Naive thymus-derived CD4-positive, alpha-beta T cell (primary cell): ENCODE data around the gene DHX32. TPM values are rescaled to one million over a fixed set of nuclear protein-coding genes. Genes with fewer than 3 reads are reported as not detected.
"Not testable (repeated sequence)": the region's sequence is repeated elsewhere in the genome, so short reads cannot be mapped to it uniquely, and the experiment has no call there.

Source experiments
- ATAC-seq: fragments of 150-1000 bp; cut with Tn5 transposase; 2 replicates; pipeline ENCODE4 v1.10.0; 2021; ENCODE audit warnings: mild to moderate bottlenecking, moderate library complexity
- CTCF ChIA-PET: fragments of 350-600 bp; sonication (Branson Sonifier 250); formaldehyde crosslinking; loops from one replicate; lab custom pipeline; 2021; ENCODE audit warnings: antibody characterized with exemption; lab: Charles Lee
- POLR2A ChIA-PET: fragments of 350-600 bp; sonication (Branson Sonifier 250); formaldehyde crosslinking; loops from one replicate; lab custom pipeline; 2021; ENCODE audit warnings: antibody characterized with exemption, inconsistent platforms; lab: Charles Lee
- DNase-seq, 9 donors: peaks; one replicate each; pipeline versions ENCODE4 v3.0.0 to v3.0.0-alpha.2; 2020 to 2022; ENCODE audit warnings: mixed read lengths in 1 of 9
- H3K27ac ChIP-seq: one replicate; pipeline ENCODE4 v1.7.0; 2013; ENCODE audit warnings: mild to moderate bottlenecking, low read depth, low read length, moderate library complexity
- H3K27me3 ChIP-seq, 2 donors: one replicate each; pipeline ENCODE4 v1.7.0; 2013; ENCODE audit warnings: low read length in 2 of 2, mild to moderate bottlenecking in 2 of 2, moderate library complexity in 2 of 2; ENCODE audit not compliant: control insufficient read depth in 2 of 2, insufficient read depth in 2 of 2
- H3K36me3 ChIP-seq, 3 experiments: 1 replicate in 2 of 3; 2 replicates in 1 of 3; pipeline ENCODE4 v1.7.0; 2013; ENCODE audit warnings: low read length in 3 of 3, mild to moderate bottlenecking in 3 of 3, moderate library complexity in 1 of 3; ENCODE audit not compliant: insufficient read depth in 3 of 3, control insufficient read depth in 2 of 3
- H3K4me1 ChIP-seq, 2 donors: one replicate each; pipeline ENCODE4 v1.7.0; 2013; ENCODE audit warnings: low read length in 2 of 2, mild to moderate bottlenecking in 2 of 2, moderate library complexity in 1 of 2; ENCODE audit not compliant: control insufficient read depth in 2 of 2, insufficient read depth in 2 of 2
- H3K4me3 ChIP-seq: 2 replicates; pipeline ENCODE4 v1.7.0; 2013; ENCODE audit warnings: mild to moderate bottlenecking, low read length
- H3K9me3 ChIP-seq, 3 experiments: 1 replicate in 2 of 3; 2 replicates in 1 of 3; pipeline ENCODE4 v1.7.0; 2013; ENCODE audit warnings: low read length in 3 of 3; ENCODE audit not compliant: control insufficient read depth in 2 of 3
- H3K27ac Mint-ChIP-seq, 9 donors: one replicate each; pipeline ENCODE4 v1.8.0; 2020 to 2022; ENCODE audit warnings: mixed read lengths in 9 of 9, mild to moderate bottlenecking in 8 of 9, moderate library complexity in 5 of 9, inconsistent platforms in 2 of 9
- H3K27me3 Mint-ChIP-seq, 5 donors: one replicate each; pipeline ENCODE4 v1.8.0; 2021 to 2022; ENCODE audit warnings: mixed read lengths in 5 of 5, mild to moderate bottlenecking in 1 of 5
- H3K36me3 Mint-ChIP-seq, 5 donors: one replicate each; pipeline ENCODE4 v1.8.0; 2020 to 2022; ENCODE audit warnings: mixed read lengths in 5 of 5, mild to moderate bottlenecking in 3 of 5, inconsistent platforms in 1 of 5
- H3K4me1 Mint-ChIP-seq, 7 donors: one replicate each; pipeline ENCODE4 v1.8.0; 2020 to 2022; ENCODE audit warnings: mixed read lengths in 7 of 7, mild to moderate bottlenecking in 3 of 7, inconsistent platforms in 1 of 7
- H3K4me3 Mint-ChIP-seq, 10 donors: one replicate each; pipeline ENCODE4 v1.8.0; 2020 to 2022; ENCODE audit warnings: mild to moderate bottlenecking in 10 of 10, mixed read lengths in 10 of 10, moderate library complexity in 6 of 10, inconsistent platforms in 2 of 10
- H3K9me3 Mint-ChIP-seq, 11 donors: one replicate each; pipeline ENCODE4 v1.8.0; 2020 to 2022; ENCODE audit warnings: mixed read lengths in 11 of 11, mild to moderate bottlenecking in 4 of 11, inconsistent platforms in 1 of 11, moderate library complexity in 1 of 11
- intact Hi-C, 2 donors: fragments of 100-400 bp; cut with micrococcal nuclease; formaldehyde crosslinking; loops; one replicate each; pipeline ENCODE4 v1.15.1; 2023
- polyA plus RNA-seq, 2 donors: library from polyadenylated mRNA; unstranded; fragments of 300-500 nt; fragmentation: Illumina TruSeq; gene quantifications; one replicate each; pipeline ENCODE4 v1.2.3, GENCODE V29; 2021
- total RNA-seq, 6 experiments: library from RNA in 5 of 6; stranded (reverse) in 5 of 6; gene quantifications; 1 replicate in 5 of 6; 2 replicates in 1 of 6; pipeline ENCODE4 v1.2.3 and lab custom pipeline; 2021 to 2026

The DHX32 gene
- total and polyA plus RNA-seq, 7 experiments from 2014 or later: 9.3 to 13.5 (median 11.3) TPM

DNA sequence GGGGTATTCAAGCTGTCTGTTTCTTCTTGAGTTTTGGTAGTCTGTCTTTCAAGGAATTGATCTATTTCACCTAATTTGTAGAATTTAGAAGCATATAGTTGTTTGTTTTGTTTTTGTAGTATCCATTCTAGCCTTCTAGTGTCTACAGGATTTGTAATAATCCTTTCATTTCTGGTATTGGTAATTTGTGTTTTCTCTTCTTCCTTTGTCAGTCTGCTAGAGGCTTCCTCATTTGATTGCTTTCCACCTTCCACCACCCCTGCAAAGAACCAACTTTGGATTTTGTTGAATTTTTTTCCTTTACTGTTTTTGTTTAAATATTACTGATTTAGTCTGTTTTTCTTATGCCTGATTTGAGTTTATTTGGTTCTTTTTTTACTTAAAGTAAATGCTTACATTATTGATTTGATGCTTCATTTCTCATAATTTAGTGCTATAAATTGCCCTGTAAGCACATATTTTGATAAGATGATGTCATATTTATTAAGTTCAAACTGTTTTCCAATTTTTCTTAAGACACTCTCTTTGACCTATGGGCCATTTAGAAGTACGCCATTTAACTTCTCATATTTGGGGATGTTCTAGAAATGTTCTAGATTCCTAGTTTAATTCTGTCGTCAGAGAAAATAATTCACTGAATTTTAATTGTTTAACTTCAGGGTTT lies 40.7 kb upstream of the DHX32 start:
- ATAC-seq, H3K4me3 Mint-ChIP-seq, H3K27me3 Mint-ChIP-seq, H3K27ac ChIP-seq, H3K9me3 ChIP-seq, H3K36me3 Mint-ChIP-seq, CTCF ChIA-PET, POLR2A ChIA-PET, H3K4me3 ChIP-seq, DNase-seq, H3K4me1 Mint-ChIP-seq, H3K4me1 ChIP-seq, H3K27ac Mint-ChIP-seq, intact Hi-C loops, H3K27me3 ChIP-seq, H3K36me3 ChIP-seq, H3K9me3 Mint-ChIP-seq: not testable (repeated sequence)

DNA sequence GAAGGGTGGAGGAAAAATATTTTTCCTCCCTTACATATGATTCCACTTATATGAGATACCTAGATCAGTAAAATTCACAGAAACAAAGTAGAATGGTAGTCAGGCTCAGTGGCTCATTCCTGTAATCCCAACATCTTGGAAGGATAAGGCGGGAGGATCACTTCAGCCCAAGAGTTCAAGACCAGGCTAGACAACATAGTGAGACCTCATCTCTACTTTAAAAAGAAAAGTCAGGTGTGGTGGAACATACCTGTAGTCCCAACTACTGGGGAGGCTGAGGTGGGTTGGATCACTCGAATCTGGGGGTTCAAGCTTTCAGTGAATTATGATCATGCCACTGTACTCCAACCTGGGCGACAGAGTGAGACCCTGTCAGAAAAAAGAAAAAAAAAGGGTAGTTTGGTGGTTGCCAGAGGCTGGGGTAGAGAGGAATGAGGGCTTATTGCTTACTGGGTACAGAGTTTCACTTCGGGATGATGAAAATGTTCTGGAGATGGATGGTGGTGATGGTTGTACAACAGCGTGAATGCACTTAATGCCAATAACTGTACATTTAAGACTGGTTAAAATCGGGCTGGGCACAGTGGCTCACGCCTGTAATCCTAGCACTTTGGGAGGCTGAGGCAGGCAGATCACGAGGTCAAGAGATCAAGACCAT lies 36.7 kb upstream of the DHX32 start:
- POLR2A ChIA-PET, H3K27ac ChIP-seq, H3K27ac Mint-ChIP-seq, H3K36me3 ChIP-seq, CTCF ChIA-PET, H3K4me1 Mint-ChIP-seq, H3K9me3 Mint-ChIP-seq, H3K27me3 ChIP-seq, H3K4me3 Mint-ChIP-seq, H3K4me1 ChIP-seq, intact Hi-C loops, H3K4me3 ChIP-seq, H3K9me3 ChIP-seq, ATAC-seq, H3K36me3 Mint-ChIP-seq, DNase-seq: not testable (repeated sequence)
- H3K27me3 Mint-ChIP-seq: peaks cover 0 to 11% (median 2%) of the 10 kb centered on the region in 5 donors

DNA sequence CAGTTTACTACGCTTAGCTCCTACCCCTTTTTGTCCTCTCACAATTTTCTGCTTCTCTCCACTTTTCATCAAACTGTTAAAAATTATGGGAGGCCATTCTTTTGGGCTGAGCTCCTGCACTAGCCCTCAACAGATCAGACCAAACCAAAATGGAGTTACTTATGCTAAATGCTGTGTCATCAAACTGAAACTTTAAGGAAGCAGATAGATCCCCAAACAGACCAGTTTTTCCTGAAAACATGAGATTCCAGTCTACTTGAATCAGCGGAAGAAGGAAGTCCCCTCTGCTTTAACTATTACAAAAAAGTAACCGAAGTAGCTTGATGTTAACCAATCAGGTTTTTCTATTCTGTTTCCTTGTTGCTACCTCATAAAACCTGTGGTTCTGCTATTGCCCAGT lies 35.9 kb upstream of the DHX32 start:
- ATAC-seq (no peak), DNase-seq (no peak)
- no peak overlapping the region for H3K4me3 ChIP-seq
- no peaks in the 10 kb centered on the region for H3K4me1 Mint-ChIP-seq
- intact Hi-C loops: no loop called here
- peaks cover 0 to 6% (median 2%) of the 10 kb centered on the region in 11 donors for H3K9me3 Mint-ChIP-seq
- no peak overlapping the region for H3K4me3 Mint-ChIP-seq
- H3K4me1 ChIP-seq: no peaks in the 10 kb centered on the region
- H3K27ac Mint-ChIP-seq: no peak overlapping the region
- POLR2A ChIA-PET: no interaction called here
- H3K27me3 ChIP-seq: no peaks in the 10 kb centered on the region
- no peaks in the 10 kb centered on the region for H3K36me3 Mint-ChIP-seq
- no peaks in the 10 kb centered on the region for H3K36me3 ChIP-seq
- H3K9me3 ChIP-seq: no peaks in the 10 kb centered on the region
- peaks cover 0 to 11% (median 2%) of the 10 kb centered on the region in 5 donors for H3K27me3 Mint-ChIP-seq
- no peak overlapping the region for H3K27ac ChIP-seq
- CTCF ChIA-PET: no interaction called here

DNA sequence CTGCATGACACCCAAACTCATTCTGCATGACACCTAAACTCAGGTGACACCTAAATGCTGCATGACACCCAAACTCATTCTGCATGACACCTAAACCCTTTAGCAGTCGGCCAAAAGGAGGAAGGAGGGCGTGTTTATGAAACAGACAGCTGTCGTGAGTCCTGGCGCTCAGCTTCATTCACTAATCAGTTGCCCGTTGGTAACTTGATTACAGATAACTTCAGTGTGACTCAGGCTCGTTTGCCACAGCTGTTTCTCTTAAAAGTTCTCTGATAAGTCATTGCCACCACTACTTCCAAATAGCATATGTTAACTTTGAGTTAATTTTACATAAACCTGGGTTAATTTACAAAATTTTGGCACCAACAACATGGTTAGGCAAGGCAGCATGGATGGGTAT lies 32.2 kb upstream of the DHX32 start:
- H3K4me3 ChIP-seq, POLR2A ChIA-PET, H3K9me3 ChIP-seq, H3K27me3 ChIP-seq, H3K4me3 Mint-ChIP-seq, H3K9me3 Mint-ChIP-seq, H3K4me1 Mint-ChIP-seq, DNase-seq, H3K36me3 ChIP-seq, intact Hi-C loops, H3K27ac Mint-ChIP-seq, CTCF ChIA-PET, H3K4me1 ChIP-seq, H3K27ac ChIP-seq, H3K36me3 Mint-ChIP-seq, ATAC-seq: not testable (repeated sequence)
- peaks cover 0 to 11% (median 0%) of the 10 kb centered on the region in 5 donors for H3K27me3 Mint-ChIP-seq

DNA sequence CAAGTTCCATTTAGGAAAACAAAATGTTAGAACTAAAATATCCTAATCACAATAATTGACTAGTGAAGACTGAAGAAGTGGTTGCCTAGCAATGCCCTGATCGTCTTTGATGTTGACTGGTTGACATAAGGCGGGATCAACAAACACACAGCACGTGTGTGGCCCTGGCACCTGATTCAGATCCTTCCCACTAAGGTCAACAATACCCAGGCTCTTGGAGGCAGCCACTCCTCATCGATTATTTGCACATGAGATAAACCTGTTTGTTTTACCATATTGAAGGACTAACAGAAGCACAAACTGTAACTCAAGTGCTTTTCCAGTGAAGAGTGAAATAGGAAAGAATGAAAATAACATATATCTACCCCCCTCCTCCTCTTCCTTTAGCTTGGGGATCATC lies 30.9 kb upstream of the DHX32 start:
- H3K27ac Mint-ChIP-seq: peak overlapping the region in 1 of 9 donors; percentile 48
- Histone ChIP-seq H3K9me3 (no peaks in the 10 kb centered on the region), H3K36me3 (no peaks in the 10 kb centered on the region), H3K27me3 (no peaks in the 10 kb centered on the region), H3K4me3 (no peak overlapping the region), H3K4me1 (no peaks in the 10 kb centered on the region), H3K27ac (no peak overlapping the region)
- H3K9me3 Mint-ChIP-seq: peaks cover 0 to 3% (median 0%) of the 10 kb centered on the region in 11 donors
- H3K36me3 Mint-ChIP-seq: no peaks in the 10 kb centered on the region
- no peak for DNase-seq
- POLR2A ChIA-PET: no interaction called here
- CTCF ChIA-PET: no interaction called here
- no peak overlapping the region for H3K4me3 Mint-ChIP-seq
- intact Hi-C loops: no loop called here
- ATAC-seq: no peak
- H3K4me1 Mint-ChIP-seq: no peaks in the 10 kb centered on the region
- H3K27me3 Mint-ChIP-seq: peaks cover 0 to 10% (median 4%) of the 10 kb centered on the region in 5 donors

DNA sequence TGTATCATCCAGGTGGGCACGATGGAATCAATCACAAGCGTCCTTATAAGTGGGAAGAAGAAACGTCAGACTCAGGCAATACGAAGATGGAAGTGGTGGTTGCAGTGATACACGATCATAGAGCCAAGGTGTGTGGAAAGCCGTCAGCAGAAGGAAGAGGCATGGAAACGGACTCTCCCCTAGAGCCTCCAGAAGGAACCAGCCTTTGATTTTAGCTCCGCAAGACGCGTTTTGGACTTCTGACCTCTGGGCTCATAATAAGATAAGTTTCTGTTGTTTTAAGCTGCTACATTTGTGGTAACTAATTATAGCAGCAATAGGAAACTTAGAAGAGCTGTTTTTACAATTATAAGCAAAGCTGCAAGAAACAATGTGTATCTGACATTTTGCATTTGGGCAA lies 30.1 kb upstream of the DHX32 start:
- ATAC-seq: no peak
- H3K9me3 ChIP-seq: no peaks in the 10 kb centered on the region
- POLR2A ChIA-PET: no interaction called here
- no peak for DNase-seq
- Mint-ChIP-seq H3K27me3 (peaks cover 0 to 8% (median 4%) of the 10 kb centered on the region in 5 donors), H3K4me1 (no peaks in the 10 kb centered on the region), H3K27ac (no peak overlapping the region), H3K36me3 (no peaks in the 10 kb centered on the region), H3K4me3 (no peak overlapping the region), H3K9me3 (peaks cover 0 to 3% (median 0%) of the 10 kb centered on the region in 11 donors)
- H3K27ac ChIP-seq: no peak overlapping the region
- no peak overlapping the region for H3K4me3 ChIP-seq
- CTCF ChIA-PET: no interaction called here
- no peaks in the 10 kb centered on the region for H3K36me3 ChIP-seq
- intact Hi-C loops: no loop called here
- H3K4me1 ChIP-seq: no peaks in the 10 kb centered on the region
- H3K27me3 ChIP-seq: no peaks in the 10 kb centered on the region

DNA sequence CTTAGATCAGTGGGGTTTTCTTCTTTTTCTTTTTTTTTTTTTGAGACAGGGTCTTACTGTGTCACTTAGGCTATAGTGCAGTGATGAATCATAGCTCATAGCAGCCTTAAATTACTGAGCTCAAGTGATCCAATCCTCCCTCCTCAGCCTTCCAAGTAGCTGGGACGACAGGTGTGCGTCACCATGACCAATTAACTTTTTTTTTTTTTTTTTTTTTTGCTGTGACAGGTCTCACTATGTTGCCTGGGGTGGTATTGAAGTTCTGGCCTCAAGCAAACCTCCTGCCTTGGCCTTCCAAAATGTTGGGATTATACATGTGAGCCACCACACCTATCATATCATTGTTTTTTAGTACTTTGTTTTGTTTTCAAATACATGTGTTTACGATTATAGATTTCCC lies 28.4 kb upstream of the DHX32 start:
- intact Hi-C loops, H3K4me3 ChIP-seq, H3K27me3 Mint-ChIP-seq, DNase-seq, H3K27me3 ChIP-seq, H3K4me3 Mint-ChIP-seq, CTCF ChIA-PET, H3K9me3 Mint-ChIP-seq, H3K9me3 ChIP-seq, H3K4me1 ChIP-seq, H3K27ac ChIP-seq, H3K27ac Mint-ChIP-seq, POLR2A ChIA-PET, H3K4me1 Mint-ChIP-seq, H3K36me3 Mint-ChIP-seq, ATAC-seq, H3K36me3 ChIP-seq: not testable (repeated sequence)
